SK-N-SH treated with all-trans-retinoic acid at 6 μM for 48 hours (cell line): ENCODE results near the gene FSTL3.
"Not testable (repeated sequence)": the region's sequence is repeated elsewhere in the genome, so short reads cannot be mapped to it uniquely, and the experiment has no call there.

Source experiments
- ISL1 ChIP-seq: fragments of 250-450 bp; sonication (Bioruptor Pico); IDR thresholded peaks from 2 replicates; pipeline ENCODE4 v2.1.2; 2022; ENCODE audit warnings: mild to moderate bottlenecking, moderate library complexity
- RARB ChIP-seq: fragments of 250-450 bp; sonication (Bioruptor Pico); IDR thresholded peaks from 2 replicates; pipeline ENCODE4 v1.8.0; 2021; ENCODE audit warnings: mild to moderate bottlenecking, moderate library complexity
- TCF4 ChIP-seq: fragments of 250-450 bp; sonication (Bioruptor Pico); IDR thresholded peaks from 2 replicates; pipeline ENCODE4 v1.8.0; 2021; ENCODE audit warnings: mild to moderate bottlenecking, moderate library complexity, borderline replicate concordance
- ZNF565 ChIP-seq: fragments of 450-650 bp; formaldehyde crosslinking; conservative IDR thresholded peaks from 2 replicates; pipeline ENCODE4 v1.5.0; 2020; ENCODE audit warnings: low read depth, mild to moderate bottlenecking, moderate library complexity
- TF ChIP-seq, protein P1 (sequence below): fragments of 250-450 bp; sonication (Bioruptor Pico); IDR thresholded peaks from 2 replicates; pipeline ENCODE4 v1.8.0; 2021; ENCODE audit warnings: low read depth, mild to moderate bottlenecking, moderate library complexity, borderline replicate concordance
- TF ChIP-seq, protein P2 (sequence below): fragments of 250-450 bp; sonication (Bioruptor Pico); IDR thresholded peaks from 2 replicates; pipeline ENCODE4 v1.5.0; 2020; ENCODE audit warnings: mild to moderate bottlenecking, moderate library complexity

DNA sequence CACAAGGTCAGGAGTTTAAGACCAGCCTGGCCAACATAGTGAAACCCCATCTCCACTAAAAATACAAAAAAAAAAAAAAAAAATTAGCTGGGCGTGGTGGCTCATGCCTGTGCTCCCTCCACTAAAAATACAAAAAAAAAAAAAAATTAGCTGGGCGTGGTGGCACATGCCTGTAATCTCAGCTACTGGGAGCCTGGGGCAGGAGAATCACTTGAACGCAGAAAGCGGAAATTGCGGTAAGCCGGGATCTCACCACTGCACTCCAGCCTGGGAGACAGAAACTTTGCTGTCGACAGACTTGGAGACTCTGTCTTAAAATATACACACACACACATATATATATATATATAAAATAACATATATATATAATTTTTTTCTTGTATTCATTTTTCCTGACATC is 49.6 kb upstream of the FSTL3 start:
- TF ChIP-seq, protein P1, sequence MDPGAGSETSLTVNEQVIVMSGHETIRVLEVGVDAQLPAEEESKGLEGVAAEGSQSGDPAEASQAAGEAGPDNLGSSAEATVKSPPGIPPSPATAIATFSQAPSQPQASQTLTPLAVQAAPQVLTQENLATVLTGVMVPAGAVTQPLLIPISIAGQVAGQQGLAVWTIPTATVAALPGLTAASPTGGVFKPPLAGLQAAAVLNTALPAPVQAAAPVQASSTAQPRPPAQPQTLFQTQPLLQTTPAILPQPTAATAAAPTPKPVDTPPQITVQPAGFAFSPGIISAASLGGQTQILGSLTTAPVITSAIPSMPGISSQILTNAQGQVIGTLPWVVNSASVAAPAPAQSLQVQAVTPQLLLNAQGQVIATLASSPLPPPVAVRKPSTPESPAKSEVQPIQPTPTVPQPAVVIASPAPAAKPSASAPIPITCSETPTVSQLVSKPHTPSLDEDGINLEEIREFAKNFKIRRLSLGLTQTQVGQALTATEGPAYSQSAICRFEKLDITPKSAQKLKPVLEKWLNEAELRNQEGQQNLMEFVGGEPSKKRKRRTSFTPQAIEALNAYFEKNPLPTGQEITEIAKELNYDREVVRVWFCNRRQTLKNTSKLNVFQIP (CRISPR knock-in tag) = not testable (repeated sequence)
- not testable (repeated sequence) for TF ChIP-seq TCF4, ISL1, ZNF565, RARB (CRISPR knock-in tag)
- TF ChIP-seq, protein P2, sequence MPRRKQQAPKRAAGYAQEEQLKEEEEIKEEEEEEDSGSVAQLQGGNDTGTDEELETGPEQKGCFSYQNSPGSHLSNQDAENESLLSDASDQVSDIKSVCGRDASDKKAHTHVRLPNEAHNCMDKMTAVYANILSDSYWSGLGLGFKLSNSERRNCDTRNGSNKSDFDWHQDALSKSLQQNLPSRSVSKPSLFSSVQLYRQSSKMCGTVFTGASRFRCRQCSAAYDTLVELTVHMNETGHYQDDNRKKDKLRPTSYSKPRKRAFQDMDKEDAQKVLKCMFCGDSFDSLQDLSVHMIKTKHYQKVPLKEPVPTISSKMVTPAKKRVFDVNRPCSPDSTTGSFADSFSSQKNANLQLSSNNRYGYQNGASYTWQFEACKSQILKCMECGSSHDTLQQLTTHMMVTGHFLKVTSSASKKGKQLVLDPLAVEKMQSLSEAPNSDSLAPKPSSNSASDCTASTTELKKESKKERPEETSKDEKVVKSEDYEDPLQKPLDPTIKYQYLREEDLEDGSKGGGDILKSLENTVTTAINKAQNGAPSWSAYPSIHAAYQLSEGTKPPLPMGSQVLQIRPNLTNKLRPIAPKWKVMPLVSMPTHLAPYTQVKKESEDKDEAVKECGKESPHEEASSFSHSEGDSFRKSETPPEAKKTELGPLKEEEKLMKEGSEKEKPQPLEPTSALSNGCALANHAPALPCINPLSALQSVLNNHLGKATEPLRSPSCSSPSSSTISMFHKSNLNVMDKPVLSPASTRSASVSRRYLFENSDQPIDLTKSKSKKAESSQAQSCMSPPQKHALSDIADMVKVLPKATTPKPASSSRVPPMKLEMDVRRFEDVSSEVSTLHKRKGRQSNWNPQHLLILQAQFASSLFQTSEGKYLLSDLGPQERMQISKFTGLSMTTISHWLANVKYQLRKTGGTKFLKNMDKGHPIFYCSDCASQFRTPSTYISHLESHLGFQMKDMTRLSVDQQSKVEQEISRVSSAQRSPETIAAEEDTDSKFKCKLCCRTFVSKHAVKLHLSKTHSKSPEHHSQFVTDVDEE (CRISPR knock-in tag) = not testable (repeated sequence)
